Fibroblast of gingiva (primary cell): ENCODE measurements around the gene TTC34.
"Not testable (repeated sequence)": the region's sequence is repeated elsewhere in the genome, so short reads cannot be mapped to it uniquely, and the experiment has no call there.

Experiments
- DNase-seq: peaks from one replicate; pipeline ENCODE4 v3.0.0-alpha.2; 2011; ENCODE audit warnings: low read depth

TTC34 gene

DNA sequence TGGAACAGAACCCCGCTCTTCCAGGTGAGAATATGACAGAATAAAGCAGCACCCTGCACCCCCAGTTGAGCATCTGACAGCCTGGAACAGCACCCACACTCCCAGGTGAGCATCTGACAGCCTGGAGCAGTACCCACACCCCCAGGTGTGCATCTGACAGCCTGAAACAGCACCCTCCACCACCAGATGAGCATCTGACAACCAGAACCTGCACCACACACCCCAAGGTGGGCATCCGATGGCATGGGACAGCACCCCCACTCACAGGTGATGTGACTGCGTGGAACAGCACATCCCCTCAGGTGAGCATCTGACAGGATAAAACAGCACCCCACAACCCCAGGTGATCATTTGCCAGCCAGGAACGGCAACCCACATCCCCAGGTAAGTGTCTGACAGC lies 26.2 kb downstream of the TTC34 start:
- DNase-seq: not testable (repeated sequence)

DNA sequence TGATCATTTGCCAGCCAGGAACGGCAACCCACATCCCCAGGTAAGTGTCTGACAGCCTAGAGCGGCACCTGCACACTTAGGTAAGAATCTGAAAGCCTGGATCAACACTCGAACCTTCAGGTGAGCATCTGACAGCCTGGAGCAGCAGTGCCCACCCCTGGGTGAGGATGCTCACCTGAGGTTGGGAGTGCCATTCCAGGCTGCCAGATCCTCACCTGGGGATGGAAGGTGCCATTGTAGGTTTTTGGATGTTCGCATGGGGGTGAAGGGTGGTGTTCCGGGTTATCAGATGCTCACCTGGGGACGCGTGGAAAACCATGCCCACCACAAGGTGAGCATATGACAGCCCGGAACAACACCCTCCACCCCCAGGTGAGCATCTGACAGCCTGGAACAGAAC lies 33.4 kb downstream of the TTC34 start:
- DNase-seq: not testable (repeated sequence)

DNA sequence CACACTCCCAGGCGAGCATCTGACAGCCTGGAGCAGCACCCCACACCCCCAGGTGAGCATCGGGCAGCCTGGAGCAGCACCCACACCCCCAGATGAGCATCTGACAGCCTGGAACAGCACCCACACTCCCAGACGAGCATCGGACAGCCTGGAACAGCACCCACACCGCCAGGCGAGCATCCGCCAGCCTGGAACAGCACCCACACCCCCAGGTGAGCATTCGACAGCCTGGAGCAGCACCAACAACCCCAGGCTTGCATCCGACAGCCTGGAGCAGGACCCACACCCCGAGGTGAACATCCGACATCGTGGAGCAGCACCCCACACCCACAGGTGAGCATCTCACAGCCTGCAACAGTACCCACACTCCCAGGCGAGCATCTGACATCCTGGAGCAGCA lies 42.1 kb downstream of the TTC34 start:
- not testable (repeated sequence) for DNase-seq

DNA sequence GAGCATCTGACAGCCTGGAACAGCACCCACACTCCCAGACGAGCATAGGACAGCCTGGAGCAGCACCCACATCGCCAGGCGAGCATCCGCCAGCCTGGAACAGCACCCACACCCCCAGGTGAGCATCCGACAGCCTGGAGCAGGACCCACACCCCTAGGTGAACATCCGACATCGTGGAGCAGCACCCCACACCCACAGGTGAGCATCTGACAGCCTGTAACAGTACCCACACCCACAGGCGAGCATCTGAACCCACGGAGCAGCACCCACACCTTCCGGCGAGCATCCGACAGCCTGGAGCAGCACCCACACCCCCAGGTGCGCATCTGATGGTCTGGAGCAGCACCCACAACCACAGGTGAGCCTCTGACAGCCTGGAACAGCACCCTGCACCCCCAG lies 44.0 kb downstream of the TTC34 start:
- not testable (repeated sequence) for DNase-seq

DNA sequence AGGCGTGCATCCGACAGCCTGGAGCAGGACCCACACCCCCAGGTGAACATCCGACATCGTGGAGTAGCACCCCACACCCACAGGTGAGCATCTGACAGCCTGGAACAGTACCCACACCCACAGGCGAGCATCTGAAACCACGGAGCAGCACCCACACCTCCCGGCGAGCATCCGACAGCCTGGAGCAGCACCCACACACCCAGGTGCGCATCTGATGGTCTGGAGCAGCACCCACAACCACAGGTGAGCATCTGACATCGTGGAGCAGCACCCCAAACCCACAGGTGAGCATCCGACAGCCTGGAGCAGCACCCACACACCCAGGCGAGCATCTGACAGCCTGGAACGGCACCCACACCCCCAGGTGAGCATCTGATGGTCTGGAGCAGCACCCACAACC lies 46.1 kb downstream of the TTC34 start:
- not testable (repeated sequence) for DNase-seq

DNA sequence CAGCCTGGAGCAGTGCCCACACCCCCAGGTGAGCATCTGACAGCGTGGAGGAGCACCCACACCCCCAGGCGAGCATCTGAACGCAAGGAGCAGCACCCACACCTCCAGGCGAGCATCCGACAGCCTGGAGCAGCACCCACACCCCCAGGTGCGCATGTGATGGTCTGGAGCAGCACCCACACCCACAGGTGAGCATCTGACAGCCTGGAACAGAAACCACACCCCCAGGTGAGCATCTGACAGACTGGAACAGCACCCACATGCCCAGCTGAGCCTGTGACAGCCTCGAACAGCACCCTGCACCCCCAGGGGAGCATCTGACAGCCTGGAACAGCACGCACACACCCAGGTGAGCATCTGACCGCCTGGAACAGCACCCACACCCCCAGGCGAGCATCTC lies 46.9 kb downstream of the TTC34 start:
- DNase-seq: not testable (repeated sequence)

DNA sequence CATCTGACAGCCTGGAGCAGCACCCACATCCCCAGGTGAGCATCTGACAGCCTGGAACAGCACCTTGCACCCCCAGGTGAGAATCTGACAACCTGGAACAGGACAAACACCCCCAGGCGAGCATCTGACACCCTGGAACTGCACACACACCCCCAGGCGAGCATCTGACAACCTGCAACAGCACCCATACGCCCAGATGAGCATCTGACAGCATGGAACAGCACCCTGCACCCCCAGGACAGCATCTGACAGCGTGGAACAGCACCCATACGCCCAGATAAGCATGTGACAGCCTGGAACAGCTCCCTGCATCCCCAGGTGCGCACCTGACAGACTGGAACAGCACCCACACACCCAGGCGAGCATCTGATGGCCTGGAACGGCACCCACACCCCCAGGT lies 49.0 kb downstream of the TTC34 start:
- not testable (repeated sequence) for DNase-seq

DNA sequence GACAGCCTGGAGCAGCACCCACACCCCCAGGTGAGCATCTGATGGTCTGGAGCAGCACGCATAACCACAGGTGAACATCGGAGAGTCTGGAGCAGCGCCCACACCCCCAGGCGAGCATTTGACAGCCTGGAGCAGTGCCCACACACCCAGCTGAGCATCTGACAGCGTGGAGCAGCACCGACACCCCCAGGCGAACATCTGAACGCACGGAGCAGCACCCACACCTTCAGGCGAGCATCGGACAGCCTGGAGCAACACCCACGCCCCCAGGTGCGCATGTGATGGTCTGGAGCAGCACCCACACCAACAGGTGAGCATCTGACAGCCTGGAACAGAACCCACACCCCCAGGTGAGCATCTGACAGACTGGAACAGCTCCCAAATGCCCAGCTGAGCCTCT lies 49.6 kb downstream of the TTC34 start:
- DNase-seq: not testable (repeated sequence)

DNA sequence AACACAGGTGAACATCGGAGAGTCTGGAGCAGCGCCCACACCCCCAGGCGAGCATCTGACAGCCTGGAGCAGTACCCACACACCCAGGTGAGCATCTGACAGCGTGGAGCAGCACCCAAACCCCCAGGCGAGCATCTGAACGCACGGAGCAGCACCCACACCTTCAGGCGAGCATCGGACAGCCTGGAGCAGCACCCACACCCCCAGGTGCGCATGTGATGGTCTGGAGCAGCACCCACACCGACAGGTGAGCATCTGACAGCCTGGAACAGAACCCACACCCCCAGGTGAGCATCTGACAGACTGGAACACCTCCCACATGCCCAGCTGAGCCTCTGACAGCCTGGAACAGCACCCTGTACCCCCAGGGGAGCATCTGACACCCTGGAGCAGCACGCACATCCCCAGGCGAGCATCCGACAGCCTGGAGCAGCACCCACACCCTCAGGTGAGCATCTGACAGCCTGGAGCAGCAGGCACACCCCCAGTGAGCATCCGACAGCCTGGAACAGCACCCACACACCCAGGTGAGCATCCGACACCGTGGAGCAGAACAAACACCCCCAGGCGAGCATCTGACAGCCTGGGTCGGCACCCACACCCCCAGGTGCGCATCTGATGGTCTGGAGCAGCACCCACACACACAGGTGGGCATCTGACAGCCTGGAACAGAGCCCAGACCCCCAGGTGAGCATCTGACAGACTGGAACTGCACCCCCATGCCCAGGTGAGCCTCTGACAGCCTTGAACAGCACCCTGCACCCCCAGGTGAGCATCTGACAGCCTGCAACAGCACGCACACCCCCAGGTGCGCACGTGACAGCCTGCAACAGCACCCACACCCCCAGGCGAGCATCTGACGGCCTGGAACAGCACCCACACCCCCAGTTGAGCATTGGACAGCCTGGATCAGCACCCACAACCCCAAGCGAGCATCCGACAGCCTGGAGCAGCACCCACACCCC lies 50.4 kb downstream of the TTC34 start:
- not testable (repeated sequence) for DNase-seq

DNA sequence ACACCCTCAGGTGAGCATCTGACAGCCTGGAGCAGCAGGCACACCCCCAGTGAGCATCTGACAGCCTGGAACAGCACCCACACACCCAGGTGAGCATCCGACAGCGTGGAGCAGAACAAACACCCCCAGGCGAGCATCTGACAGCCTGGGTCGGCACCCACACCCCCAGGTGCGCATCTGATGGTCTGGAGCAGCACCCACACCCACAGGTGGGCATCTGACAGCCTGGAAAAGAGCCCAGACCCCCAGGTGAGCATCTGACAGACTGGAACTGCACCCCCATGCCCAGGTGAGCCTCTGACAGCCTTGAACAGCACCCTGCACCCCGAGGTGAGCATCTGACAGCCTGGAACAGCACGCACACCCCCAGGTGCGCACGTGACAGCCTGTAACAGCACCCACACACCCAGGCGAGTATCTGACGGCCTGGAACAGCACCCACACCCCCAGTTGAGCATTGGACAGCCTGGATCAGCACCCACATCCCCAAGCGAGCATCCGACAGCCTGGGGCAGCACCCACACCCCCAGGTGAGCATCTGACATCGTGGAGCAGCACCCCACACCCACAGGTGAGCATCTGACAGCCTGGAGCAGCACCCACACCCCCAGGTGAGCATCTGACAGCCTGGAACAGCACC lies 51.3 kb downstream of the TTC34 start:
- DNase-seq: not testable (repeated sequence)

DNA sequence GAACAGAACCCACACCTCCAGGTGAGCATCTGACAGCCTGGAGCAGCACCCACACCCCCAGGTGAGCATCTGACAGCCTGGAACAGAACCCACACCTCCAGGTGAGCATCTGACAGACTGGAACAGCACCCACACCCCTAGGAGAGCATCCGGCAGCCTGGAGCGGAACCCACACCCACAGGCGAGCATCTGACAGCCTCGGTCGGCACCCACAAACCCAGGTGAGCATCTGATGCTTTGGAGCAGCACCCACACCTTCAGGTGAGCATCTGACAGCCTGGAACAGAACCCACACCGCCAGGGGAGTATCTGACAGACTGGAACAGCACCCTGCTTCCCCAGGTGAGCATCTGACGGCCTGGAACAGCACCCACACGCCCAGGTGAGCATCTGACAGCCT lies 52.9 kb downstream of the TTC34 start:
- DNase-seq: not testable (repeated sequence)

DNA sequence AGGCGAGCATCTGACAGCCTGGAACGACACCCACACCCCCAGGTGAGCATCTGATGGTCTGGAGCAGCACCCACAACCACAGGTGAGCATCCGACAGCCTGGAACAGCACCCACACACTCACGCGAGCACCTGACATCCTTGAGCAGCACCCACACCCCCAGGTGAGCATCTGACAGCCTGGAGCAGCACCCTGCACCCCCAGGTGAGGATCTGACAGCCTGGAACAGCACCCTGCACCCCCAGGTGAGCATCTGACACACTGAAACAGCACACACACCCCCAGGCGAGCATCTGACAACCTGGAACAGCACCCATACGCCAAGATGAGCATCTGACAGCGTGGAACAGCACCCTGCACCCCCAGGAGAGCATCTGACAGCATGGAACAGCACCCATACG lies 106.7 kb downstream of the TTC34 start:
- not testable (repeated sequence) for DNase-seq

DNA sequence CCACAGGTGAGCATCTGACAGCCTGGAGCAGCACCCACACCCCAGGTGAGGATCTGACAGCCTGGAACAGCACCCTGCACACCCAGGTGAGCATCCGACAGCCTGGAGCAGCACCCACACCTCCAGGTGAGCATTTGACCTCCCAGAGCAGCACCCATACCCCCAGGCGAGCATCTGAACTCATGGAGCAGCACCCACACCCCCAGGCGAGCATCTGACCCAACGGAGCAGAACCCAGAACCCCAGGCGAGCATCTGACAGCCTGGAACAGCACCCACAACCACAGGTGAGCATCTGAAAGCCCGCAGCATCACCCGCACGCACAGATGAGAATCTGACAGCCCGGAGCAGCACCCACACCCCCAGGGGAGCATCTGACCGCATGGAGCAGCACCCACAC lies 111.3 kb downstream of the TTC34 start:
- not testable (repeated sequence) for DNase-seq

DNA sequence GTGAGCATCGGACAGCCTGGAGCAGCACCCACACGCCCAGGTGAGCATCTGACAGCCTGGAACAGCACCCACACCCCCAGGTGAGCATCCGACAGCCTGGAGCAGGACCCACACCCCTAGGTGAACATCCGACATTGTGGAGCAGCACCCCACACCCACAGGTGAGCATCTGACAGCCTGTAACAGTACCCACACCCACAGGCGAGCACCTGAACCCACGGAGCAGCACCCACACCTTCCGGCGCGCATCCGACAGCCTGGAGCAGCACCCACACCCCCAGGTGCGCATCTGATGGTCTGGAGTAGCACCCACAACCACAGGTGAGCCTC lies 113.2 kb downstream of the TTC34 start:
- DNase-seq: not testable (repeated sequence)

DNA sequence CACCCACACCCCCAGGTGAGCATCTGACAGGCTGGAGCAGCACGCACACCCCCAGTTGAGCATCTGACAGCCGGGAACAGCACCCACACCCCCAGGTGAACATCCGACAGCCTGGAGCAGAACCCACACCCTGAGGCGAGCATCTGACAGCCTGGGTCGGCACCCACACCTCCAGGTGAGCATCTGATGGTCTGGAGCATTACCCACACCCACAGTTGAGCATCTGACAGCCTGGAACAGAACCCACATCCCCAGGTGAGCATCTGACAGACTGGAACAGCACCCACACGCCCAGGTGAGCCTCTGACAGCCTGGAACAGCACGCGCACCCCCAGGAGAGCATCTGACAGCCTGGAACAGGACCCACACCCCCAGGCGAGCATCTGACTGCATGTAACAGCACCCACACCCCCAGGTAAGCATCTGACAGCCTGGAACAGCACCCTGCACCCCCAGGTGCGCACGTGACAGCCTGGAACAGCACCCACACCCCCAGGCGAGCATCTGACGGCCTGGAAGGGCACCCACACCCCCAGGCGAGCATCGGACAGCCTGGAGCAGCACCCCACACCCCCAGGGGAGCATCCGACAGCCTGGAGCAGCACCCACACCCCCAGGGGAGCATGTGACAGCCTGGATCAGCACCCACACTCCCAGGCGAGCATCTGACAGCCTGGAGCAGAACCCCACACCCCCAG lies 113.7 kb downstream of the TTC34 start:
- DNase-seq: peak; percentile 0

DNA sequence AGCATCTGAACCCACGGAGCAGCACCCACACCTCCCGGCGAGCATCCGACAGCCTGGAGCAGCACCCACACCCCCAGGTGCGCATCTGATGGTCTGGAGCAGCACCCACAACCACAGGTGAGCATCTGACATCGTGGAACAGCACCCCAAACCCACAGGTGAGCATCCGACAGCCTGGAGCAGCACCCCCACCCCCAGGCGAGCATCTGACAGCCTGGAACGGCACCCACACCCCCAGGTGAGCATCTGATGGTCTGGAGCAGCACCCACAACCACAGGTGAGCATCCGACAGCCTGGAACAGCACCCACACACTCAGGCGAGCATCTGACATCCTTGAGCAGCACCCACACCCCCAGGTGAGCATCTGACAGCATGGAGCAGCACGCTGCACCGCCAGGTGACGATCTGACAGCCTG lies 114.3 kb downstream of the TTC34 start:
- DNase-seq: peak; percentile 0

DNA sequence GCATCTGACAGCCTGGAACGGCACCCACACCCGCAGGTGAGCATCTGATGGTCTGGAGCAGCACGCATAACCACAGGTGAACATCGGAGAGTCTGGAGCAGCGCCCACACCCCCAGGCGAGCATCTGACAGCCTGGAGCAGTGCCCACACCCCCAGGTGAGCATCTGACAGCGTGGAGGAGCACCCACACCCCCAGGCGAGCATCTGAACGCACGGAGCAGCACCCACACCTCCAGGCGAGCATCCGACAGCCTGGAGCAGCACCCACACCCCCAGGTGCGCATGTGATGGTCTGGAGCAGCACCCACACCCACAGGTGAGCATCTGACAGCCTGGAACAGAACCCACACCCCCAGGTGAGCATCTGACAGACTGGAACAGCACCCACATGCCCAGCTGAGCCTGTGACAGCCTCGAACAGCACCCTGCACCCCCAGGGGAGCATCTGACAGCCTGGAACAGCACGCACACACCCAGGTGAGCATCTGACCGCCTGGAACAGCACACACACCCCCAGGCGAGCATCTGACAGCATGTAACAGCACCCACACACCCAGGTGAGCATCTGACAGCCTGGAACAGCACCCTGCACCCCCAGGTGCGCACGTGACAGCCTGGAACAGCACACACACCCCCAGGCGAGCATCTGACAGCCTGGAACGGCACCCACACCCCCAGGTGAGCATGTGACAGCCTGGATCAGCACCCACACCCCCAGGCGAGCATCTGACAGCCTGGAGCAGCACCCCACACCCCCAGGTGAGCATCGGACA lies 115.2 kb downstream of the TTC34 start:
- DNase-seq: not testable (repeated sequence)

DNA sequence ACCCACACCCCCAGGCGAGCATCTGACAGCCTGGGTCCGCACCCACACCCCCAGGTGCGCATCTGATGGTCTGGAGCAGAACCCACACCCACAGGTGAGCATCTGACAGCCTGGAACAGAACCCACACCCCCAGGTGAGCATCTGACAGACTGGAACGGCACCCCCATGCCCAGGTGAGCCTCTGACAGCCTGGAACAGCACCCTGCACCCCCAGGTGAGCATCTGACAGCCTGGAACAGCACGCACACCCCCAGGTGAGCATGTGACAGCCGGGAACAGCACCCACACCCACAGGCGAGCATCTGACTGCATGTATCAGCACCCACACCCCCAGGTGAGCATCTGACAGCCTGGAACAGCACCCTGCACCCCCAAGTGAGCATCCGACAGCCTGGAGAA lies 115.8 kb downstream of the TTC34 start:
- DNase-seq: not testable (repeated sequence)

DNA sequence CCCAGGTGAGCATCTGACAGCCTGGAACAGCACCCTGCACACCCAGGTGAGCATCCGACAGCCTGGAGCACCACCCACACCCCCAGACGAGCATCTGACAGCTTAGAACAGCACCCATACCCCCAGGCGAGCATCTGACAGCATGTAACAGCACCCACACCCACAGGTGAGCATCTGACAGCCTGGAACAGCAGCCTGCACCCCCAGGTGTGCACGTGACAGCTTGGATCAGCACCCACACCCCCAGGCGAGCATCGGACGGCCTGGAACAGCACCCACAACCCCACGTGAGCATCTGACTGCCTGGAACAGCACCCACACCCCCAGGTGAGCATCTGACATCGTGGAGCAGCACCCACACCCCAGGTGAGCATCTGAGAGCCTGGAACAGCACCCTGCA lies 116.6 kb downstream of the TTC34 start:
- not testable (repeated sequence) for DNase-seq

DNA sequence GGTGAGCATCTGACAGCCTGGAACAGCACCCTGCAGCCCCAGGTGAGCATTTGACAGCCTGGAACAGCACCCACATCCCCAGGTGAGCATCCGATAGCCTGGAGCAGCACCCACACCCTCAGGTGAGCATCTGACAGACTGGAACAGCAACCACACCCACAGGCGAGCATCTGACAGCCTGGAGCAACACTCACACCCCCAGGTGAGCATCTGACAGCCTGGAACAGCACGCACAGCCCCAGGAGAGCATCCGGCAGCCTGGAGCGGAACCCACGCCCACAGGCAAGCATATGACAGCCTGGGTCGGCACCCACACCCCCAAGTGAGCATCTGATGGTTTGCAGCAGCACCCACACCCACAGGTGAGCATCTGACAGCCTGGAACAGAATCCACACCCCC lies 117.5 kb downstream of the TTC34 start:
- peak; percentile 9 for DNase-seq

DNA sequence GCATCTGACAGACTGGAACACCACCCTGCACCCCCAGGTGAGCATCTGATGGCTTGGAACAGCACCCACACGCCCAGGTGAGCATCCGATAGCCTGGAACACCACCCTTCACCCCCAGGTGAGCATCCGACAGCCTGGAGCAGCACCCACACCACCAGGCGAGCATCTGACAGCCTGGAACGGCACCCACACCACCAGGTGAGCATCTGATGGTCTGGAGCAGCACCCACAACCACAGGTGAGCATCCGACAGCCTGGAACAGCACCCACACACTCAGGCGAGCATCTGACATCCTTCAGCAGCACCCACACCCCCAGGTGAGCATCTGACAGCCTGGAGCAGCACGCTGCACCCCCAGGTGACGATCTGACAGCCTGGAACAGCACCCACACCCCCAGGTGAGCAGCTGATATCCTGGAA lies 118.2 kb downstream of the TTC34 start:
- peak; percentile 0 for DNase-seq

DNA sequence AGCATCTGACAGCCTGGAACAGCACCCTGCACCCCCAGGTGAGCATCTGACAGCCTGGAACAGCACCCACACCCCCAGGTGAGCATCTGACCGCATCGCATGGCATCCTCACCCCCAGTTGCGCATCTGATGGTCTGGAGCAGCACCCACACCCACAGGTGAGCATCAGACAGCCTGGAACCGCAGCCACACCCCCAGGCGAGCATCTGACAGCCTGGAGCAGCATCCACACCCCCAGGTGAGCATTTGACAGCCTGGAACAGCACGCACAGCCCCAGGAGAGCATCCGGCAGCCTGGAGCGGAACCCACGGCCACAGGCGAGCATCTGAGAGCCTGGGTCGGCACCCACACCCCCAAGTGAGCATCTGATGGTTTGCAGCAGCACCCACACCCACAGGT lies 118.6 kb downstream of the TTC34 start:
- DNase-seq: not testable (repeated sequence)
